ENCODE data around the gene ADAM12.

The ADAM12 gene

GRCh38 chr10:126198681-126199080 is 189.6 kb downstream of the ADAM12 start:
- TF ChIP-seq CTCF (conservative IDR thresholded peaks at IDR 0.05; ENCODE audit: control insufficient read depth, insufficient read depth, low read depth, low read length) = no peak
- DNase-seq (ENCODE audit: low read depth) = no peak
- H3K4me3 ChIP-seq (ENCODE audit: control insufficient read depth, low read depth, low read length) = no peak overlapping the region

DNA sequence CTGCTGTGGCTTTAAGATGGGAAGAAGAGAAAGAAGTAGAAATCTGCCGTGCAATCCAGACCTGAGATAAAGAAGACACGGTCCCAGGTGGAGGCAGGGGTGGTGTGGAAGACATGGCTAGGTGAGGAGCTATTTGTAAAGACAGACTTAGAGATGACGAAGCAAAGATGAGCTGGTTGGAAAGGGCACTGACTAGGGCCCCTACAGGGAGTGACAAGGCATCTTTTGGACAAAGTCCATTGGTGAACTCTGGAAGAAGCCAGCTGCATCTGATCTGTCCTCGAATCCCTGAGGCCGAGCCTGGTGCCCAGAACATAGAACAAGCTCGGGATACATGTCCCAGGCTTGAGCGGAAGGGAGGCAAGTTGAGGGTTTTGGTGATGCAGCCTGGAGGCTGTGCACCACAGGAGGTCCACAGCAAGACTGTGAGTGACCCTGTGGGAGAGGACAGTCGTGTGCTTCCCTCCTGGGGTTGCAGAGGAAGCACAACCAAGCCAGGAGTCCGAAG is 191.2 kb downstream of the ADAM12 start:
- H3K4me3 ChIP-seq (ENCODE audit: control insufficient read depth, low read depth, low read length) = no peak overlapping the region
- no peak for TF ChIP-seq CTCF (conservative IDR thresholded peaks at IDR 0.05; ENCODE audit: control insufficient read depth, insufficient read depth, low read depth, low read length)
- no peak for DNase-seq (ENCODE audit: low read depth)

DNA sequence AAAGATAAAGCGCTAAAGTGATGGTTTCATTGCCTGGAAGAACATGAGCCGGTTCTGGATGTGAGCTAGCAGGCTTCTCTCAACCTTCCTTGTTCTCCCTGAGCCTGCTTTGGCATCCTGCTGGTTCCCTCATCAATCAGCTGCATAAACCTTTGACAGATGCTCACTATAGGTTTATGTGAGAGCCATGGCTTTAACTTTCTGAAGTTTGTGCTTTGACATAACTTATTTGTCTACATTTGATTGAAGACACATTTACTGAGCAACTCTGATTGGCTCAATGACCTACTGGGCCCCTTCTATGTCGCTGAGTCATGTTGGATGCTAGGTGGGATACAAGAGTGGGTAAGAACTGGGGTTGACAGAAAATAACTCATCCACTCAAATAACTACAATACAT is 192.0 kb downstream of the ADAM12 start:
- H3K4me3 ChIP-seq (ENCODE audit: control insufficient read depth, low read depth, low read length) = no peak overlapping the region
- TF ChIP-seq CTCF (conservative IDR thresholded peaks at IDR 0.05; ENCODE audit: control insufficient read depth, insufficient read depth, low read depth, low read length) = no peak
- no peak for DNase-seq (ENCODE audit: low read depth)

DNA sequence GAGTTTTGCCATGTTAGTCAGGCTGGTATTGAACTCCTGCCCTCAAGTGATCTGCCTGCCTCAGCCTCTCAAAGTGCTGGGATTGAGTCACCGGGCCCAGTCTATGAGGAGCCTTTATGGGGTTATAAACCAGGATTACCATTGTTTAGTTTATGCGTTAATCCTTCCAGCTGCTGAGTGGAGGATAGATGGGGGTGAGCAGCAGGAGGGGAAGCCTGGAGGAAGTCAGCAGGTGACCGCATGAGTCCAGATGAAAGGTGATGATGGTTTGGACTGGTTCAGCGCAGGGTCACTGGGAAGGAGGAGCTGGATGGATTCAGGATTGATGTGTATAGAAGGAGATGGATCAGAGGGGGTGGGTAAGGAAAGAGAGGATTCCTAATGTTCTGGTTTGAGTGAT is 197.1 kb downstream of the ADAM12 start:
- TF ChIP-seq CTCF (conservative IDR thresholded peaks at IDR 0.05; ENCODE audit: control insufficient read depth, insufficient read depth, low read depth, low read length) = no peak
- no peak for DNase-seq (ENCODE audit: low read depth)
- no peak overlapping the region for H3K4me3 ChIP-seq (ENCODE audit: control insufficient read depth, low read depth, low read length)

- no peak overlapping the region for H3K4me3 ChIP-seq (ENCODE audit: control insufficient read depth, low read depth, low read length)
- no peak for TF ChIP-seq CTCF (conservative IDR thresholded peaks at IDR 0.05; ENCODE audit: control insufficient read depth, insufficient read depth, low read depth, low read length)
- no peak for DNase-seq (ENCODE audit: low read depth)
Observed at GRCh38 chr10:126188679-126189200, 199.5 kb downstream of the ADAM12 start.

GRCh38 chr10:126187399-126187798 is 200.9 kb downstream of the ADAM12 start:
- DNase-seq (ENCODE audit: low read depth) = no peak
- TF ChIP-seq CTCF (conservative IDR thresholded peaks at IDR 0.05; ENCODE audit: control insufficient read depth, insufficient read depth, low read depth, low read length) = no peak
- H3K4me3 ChIP-seq (ENCODE audit: control insufficient read depth, low read depth, low read length) = no peak overlapping the region

DNA sequence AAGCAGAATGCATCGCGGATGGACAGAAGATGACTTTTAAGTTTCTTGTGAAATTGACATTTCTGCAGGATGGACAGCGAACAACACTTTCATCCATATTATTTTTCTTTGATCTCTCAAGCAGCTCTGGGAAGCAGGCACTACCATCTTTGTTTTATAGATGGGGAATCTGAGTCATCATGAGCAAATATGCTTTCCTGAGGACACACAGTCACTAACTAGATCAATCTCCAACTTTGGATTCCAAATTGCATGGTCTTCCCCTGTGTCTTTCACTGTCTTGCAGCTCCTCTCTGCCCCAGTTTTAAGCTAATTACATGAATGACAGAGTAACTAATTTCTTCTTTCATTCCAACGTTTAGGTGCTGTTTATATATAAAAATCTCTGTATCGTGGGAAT is 201.5 kb downstream of the ADAM12 start:
- no peak overlapping the region for H3K4me3 ChIP-seq (ENCODE audit: control insufficient read depth, low read depth, low read length)
- DNase-seq (ENCODE audit: low read depth) = no peak

More for the DNA sequence above, 201.5 kb downstream of the ADAM12 start:
- TF ChIP-seq CTCF (conservative IDR thresholded peaks at IDR 0.05; ENCODE audit: control insufficient read depth, insufficient read depth, low read depth, low read length) = no peak

Measured in fibroblast of mammary gland (primary cell).